MM.1S (cell line): Measurements from ENCODE around the gene CDK5RAP2.

Source experiments
- EZH2 ChIP-seq: fragments of 300-600 bp; sonication (generic); optimal IDR thresholded peaks from 2 replicates; pipeline ENCODE3; 2017; ENCODE audit warnings: low read depth, mild to moderate bottlenecking, antibody characterized with exemption, low read length, mixed read lengths
- EZH2phosphoT487 ChIP-seq: fragments of 300-600 bp; sonication (generic); IDR thresholded peaks from 2 replicates; pipeline ENCODE4 v1.6.1; 2018; ENCODE audit warnings: antibody characterized with exemption, low read length
- TF ChIP-seq, protein P1 (sequence below): fragments of 300-600 bp; sonication (generic); IDR thresholded peaks from 2 replicates; pipeline ENCODE4 v1.5.1; 2016; ENCODE audit warnings: antibody characterized with exemption, low read length, mixed read lengths

DNA sequence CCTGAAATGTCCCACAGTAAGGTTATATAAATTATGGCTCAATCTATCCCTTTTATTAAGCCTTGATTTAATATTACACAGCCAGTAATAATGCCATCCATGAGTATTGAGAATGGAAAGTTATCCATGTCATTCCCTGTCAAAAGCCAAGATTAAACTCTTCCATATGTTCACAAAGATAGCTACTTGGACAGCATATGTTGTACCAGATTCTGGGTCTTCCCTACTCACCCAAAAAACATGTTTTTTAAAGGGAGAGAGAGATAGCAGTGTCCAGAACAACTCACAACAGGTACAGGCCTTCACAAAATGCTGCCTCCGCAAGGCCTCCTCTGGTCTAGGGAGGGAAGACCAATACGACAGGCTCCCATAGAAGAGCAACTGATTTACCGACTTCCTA is 15.4 kb downstream of the CDK5RAP2 start:
- TF ChIP-seq, protein P1, sequence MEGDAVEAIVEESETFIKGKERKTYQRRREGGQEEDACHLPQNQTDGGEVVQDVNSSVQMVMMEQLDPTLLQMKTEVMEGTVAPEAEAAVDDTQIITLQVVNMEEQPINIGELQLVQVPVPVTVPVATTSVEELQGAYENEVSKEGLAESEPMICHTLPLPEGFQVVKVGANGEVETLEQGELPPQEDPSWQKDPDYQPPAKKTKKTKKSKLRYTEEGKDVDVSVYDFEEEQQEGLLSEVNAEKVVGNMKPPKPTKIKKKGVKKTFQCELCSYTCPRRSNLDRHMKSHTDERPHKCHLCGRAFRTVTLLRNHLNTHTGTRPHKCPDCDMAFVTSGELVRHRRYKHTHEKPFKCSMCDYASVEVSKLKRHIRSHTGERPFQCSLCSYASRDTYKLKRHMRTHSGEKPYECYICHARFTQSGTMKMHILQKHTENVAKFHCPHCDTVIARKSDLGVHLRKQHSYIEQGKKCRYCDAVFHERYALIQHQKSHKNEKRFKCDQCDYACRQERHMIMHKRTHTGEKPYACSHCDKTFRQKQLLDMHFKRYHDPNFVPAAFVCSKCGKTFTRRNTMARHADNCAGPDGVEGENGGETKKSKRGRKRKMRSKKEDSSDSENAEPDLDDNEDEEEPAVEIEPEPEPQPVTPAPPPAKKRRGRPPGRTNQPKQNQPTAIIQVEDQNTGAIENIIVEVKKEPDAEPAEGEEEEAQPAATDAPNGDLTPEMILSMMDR = no peak
- TF ChIP-seq EZH2phosphoT487 (no peak), EZH2 (no peak)
